NT2/D1 (cell line): ENCODE data around the gene FADS2.

ENCODE experiments used
- SUZ12 ChIP-seq: IDR thresholded peaks from 2 replicates; pipeline ENCODE4 v1.6.1; 2011; ENCODE audit not compliant: insufficient read length, insufficient read depth; ENCODE audit errors: extremely low read depth
- YY1 ChIP-seq: IDR thresholded peaks from 2 replicates; pipeline ENCODE4 v1.6.1; 2011; ENCODE audit not compliant: insufficient read length, insufficient read depth

- no peak for TF ChIP-seq SUZ12
- no peak for TF ChIP-seq YY1
Observed at GRCh38 chr11:61880454-61880853, 52.4 kb downstream of the FADS2 start.
